ENCODE measurements around the gene CCDC122.

Gene CCDC122

DNA sequence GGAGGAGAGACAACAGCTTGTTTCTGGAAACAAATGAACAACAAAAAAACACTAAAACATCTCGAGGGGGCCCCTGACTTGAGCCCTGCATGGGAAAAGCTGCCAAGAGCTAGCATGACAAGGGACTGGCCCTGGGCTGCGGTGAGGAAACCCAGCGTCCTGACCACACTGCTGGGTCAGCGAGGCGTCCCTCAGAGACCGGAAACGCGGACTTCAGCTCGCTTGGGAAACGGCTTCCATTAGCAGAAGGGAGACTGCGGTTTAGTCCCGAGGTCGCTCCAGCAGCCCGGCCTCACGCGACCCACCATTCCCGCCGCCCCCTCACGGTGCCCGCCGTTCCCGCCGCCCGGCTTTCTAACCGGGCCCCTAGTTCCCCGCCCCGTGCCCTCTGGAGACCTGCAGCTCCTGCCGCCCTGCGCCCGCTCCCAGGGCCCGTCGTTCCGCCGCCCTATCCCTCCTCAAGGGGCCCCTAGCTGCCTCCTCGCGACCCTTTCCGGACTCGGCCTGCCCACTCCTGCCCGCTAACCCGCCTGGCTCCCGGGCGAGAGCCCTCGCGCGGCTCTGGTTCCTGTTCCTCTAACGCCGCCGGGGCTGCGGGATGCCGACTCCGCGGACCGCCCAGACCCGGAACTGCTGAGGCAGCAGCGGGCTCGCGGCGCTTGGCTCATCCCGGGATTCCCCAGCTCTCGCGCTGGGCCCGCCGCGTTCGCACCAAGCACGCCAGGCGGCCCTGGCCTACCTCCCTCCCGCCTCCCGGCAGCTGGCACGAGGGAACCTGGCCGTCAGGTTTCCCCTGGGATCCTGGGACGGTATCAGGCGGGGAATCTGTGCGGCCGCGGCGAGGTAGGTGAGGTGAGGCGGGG is at the start of gene CCDC122:
Gene CCDC122, minus strand, starts transcription at position 849 of the 863 bp plus-strand sequence. CDS start 10,364 bp downstream, outside the sequence.
- peak within 1 kb of the TSS; percentile 68 for H3K4me3 ChIP-seq (ENCODE audit: low read depth, low read length)
- in situ Hi-C loops (cut with HindIII; ENCODE audit: low sequenced_read_pairs) = no loop called here
- DNase-seq (ENCODE audit: low read depth, low spot score) = peak; percentile 79
- no peak for TF ChIP-seq CTCF (IDR thresholded peaks at IDR 0.05; ENCODE audit: low read depth, low read length)

- in situ Hi-C loops (cut with HindIII; ENCODE audit: low sequenced_read_pairs) = loop anchor here (25.0 kb wide), 1 partner anchor 538 kb away; no protein-coding TSS in a partner anchor
- no peak for DNase-seq (ENCODE audit: low read depth, low spot score)
- H3K4me3 ChIP-seq (ENCODE audit: low read depth, low read length) = no peak overlapping the region
- no peak for TF ChIP-seq CTCF (IDR thresholded peaks at IDR 0.05; ENCODE audit: low read depth, low read length)
These were observed 45.2 kb upstream of the CCDC122 start for GRCh38 chr13:43924549-43925245.

GRCh38 chr13:43920965-43921674 is 41.6 kb upstream of the CCDC122 start:
- TF ChIP-seq CTCF (IDR thresholded peaks at IDR 0.05; ENCODE audit: low read depth, low read length) = no peak
- DNase-seq (ENCODE audit: low read depth, low spot score) = no peak
- in situ Hi-C loops (cut with HindIII; ENCODE audit: low sequenced_read_pairs) = loop anchor here (25.0 kb wide), 1 partner anchor 541 kb away; no protein-coding TSS in a partner anchor
- no peak overlapping the region for H3K4me3 ChIP-seq (ENCODE audit: low read depth, low read length)

- DNase-seq (ENCODE audit: low read depth, low spot score) = no peak
- in situ Hi-C loops (cut with HindIII; ENCODE audit: low sequenced_read_pairs) = loop anchor here (25.0 kb wide), 1 partner anchor 544 kb away; no protein-coding TSS in a partner anchor
- no peak for TF ChIP-seq CTCF (IDR thresholded peaks at IDR 0.05; ENCODE audit: low read depth, low read length)
These were observed 39.1 kb upstream of the CCDC122 start for GRCh38 chr13:43918636-43919035.

DNA sequence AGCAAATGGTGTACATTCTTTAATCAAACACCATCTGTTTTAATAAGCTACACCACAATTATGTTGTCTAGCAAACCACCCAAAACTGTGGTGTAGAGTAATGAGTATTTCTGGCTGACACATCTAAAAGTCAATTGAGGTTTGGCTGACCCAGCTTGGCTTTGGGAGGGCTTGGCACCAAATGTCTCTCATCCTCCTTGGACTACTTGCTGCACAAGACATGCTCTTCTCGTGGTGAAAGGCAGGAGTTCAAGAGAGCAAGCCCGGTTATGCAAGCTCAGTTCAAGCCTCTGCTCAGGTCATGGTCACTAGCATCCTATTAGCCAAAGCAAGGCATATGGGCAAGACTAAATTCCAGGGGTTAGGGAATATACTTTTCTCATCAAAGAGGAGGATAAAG is 37.3 kb upstream of the CCDC122 start:
- no peak overlapping the region for H3K4me3 ChIP-seq (ENCODE audit: low read depth, low read length)
- no peak for TF ChIP-seq CTCF (IDR thresholded peaks at IDR 0.05; ENCODE audit: low read depth, low read length)
- DNase-seq (ENCODE audit: low read depth, low spot score) = no peak
- in situ Hi-C loops (cut with HindIII; ENCODE audit: low sequenced_read_pairs) = loop anchor here (25.0 kb wide), 1 partner anchor 545 kb away; no protein-coding TSS in a partner anchor

More at GRCh38 chr13:43918636-43919035, 39.1 kb upstream of the CCDC122 start:
- no peak overlapping the region for H3K4me3 ChIP-seq (ENCODE audit: low read depth, low read length)

DNA sequence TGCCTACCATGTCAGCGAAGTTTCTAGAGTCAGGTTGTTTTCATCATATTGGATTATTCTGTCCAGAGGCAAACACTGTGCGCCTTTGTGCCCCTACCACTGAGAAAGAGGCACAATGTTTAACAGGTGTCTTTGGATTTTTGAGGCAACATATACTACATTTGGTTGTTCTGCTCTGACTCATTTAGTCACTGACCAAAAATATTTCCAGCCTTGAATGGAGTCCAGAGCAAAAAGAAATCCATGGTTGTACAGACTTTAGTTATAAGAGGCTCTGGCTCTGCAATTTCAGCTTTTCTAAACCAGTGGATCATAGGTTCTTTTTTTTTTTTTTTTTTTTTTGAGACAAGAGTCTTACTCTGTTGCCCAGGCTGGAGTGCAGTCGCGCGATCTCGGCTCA is 35.9 kb upstream of the CCDC122 start:
- peak; percentile 63 for DNase-seq (ENCODE audit: low read depth, low spot score)
- no peak for TF ChIP-seq CTCF (IDR thresholded peaks at IDR 0.05; ENCODE audit: low read depth, low read length)
- in situ Hi-C loops (cut with HindIII; ENCODE audit: low sequenced_read_pairs) = loop anchor here (25.0 kb wide), 1 partner anchor 547 kb away; no protein-coding TSS in a partner anchor
- H3K4me3 ChIP-seq (ENCODE audit: low read depth, low read length) = no peak overlapping the region
